GM21447 (cell line): ENCODE measurements around the gene PTPRR.

ENCODE experiments used
- ATAC-seq: cut with Tn5 transposase; IDR thresholded peaks from one replicate; pipeline ENCODE4 v1.9.1; 2021; ENCODE audit not compliant: unreplicated experiment

PTPRR gene

DNA sequence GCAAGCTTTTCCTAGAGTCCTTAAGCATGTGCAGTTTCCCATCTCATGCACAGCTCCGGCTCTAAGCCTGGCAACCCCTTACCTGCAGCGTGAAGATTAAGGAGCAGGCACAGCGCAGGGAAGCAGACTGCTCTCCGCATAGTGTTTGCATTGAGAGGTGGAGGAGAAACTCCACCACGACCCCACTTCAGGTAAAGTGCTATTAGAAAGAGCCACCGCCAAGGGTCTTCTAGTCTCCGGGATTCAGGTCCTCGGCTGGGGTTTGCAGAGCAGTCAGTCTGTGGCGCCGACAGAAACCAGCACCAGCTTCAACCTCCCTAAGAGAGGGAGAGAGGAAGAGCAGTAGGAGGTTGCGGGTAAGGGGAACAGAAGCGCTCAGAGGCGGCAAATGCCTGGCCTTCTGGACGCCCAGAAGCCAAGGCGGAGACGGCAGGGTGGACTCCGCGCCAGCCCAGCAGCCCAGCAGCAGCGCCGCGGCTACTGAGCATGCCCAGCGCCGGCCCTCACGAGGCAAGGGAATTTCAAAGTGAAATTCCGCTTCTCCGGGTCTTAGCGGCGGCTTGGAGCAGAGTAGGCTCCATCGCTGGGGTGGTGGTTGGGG is at the start of gene PTPRR:
PTPRR (minus strand) TSS at position 488 of the 601 bp plus-strand sequence; CDS start at position 140, 348 bp downstream.
- no peak for ATAC-seq

GRCh38 chr12:70966996-70967790 is 46.7 kb upstream of the PTPRR start:
- no peak for ATAC-seq

DNA sequence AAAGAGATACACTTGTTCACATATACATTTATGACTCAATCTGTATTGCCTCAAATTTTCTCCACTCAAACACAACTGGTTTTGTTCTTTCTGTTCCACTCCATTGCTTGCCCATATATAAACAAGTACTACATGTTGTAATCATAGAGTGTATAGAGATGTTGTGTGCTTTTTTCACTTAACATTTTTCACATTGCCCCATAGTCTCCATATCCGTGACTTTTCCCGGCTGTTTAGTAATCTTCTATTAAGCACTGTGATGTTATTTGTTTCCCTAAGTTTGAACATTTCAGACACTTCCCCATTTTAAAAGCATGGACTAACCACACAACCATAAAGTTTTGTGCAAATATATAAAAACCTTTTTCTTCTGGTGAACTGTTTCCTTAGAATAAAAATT is 45.5 kb upstream of the PTPRR start:
- ATAC-seq = no peak

DNA sequence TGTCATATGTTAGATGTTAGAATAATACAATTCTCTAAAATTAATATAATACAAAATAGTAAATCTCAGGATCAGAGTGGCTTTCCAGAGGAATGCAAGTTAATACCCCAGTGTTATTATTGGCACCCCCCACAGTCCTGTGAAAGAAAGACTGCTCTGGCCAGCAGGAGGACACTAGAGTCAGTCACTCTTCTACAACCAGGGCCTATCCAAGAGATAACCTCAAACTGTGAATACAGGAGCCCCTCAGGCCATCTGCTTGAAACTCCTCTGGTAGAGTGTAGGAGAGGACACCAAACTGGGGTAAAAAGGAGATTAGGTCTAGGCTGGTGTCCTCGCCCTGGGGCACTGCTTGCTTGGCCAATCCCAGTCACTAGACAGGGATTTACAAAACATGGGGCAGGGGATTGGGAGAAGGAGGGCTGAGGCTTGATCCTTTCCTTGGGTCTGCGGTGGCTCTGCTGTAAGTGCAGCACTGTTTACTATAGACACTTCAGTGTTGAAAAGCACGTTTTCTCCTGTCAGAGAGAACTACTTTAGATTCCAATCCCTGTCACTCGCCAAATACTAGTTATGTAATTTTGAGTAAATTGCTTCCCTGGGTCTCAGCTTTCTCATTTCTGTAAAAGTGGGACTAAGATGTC is 44.5 kb upstream of the PTPRR start:
- ATAC-seq = no peak

- no peak for ATAC-seq
Observed at GRCh38 chr12:70963081-70963660, 42.6 kb upstream of the PTPRR start.

- ATAC-seq = no peak
Observed at GRCh38 chr12:70962226-70962794, 41.8 kb upstream of the PTPRR start.

DNA sequence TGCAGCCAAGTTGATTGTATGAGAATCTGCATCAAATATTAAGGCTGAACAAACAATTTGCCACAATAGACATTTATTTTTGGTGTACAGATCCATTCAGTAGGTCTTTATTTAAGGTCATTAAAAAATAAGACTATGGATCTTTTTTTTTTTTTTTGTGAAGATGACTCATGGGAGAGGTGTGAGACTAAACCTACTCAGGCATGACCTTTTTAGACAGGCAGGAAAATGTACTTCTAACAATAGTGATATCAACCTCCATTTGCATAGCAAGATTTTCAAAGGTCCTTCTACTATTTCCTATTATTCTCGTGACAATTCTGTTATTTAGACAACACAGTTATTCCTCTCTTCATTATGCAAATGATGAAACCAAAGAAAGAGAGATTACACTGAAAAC is 39.9 kb upstream of the PTPRR start:
- no peak for ATAC-seq

DNA sequence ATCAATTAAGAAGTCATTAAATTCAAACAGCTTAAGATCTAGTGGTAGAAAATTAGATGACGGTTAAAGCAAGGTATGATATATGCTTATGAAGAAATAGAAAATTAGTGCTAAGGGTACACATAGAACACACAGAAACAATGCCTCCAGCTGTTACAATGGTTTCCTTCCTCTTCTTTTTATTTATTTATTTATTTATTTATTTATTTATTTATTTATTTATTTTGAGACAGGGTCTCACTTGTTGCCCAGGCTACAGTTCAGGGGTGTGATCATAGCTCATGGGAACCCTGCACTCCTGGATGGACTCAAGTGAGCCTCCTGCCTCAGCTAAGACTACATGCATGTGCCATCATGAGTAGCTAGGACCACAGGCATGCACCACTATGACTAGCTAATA is 34.9 kb upstream of the PTPRR start:
- no peak for ATAC-seq

DNA sequence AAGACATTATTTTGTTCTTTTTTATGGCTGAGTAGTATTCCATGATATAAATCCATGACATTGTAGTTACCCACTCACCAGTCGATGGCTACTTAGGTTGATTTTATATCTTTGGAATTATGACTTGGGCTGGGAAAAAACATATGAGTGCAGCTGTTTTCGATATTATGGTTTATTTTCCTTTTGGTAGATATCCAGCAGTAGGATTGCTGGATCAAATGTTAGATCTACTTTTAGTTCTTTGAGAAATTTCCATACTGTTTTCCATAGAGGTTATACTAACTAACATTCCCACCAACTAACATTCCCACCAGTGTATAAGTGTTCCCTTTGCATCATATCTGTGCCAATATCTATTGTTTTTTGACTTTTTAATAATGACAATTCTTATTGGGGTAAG is 29.9 kb upstream of the PTPRR start:
- ATAC-seq = no peak

- no peak for ATAC-seq
Observed at GRCh38 chr12:70948976-70949336, 28.4 kb upstream of the PTPRR start.

DNA sequence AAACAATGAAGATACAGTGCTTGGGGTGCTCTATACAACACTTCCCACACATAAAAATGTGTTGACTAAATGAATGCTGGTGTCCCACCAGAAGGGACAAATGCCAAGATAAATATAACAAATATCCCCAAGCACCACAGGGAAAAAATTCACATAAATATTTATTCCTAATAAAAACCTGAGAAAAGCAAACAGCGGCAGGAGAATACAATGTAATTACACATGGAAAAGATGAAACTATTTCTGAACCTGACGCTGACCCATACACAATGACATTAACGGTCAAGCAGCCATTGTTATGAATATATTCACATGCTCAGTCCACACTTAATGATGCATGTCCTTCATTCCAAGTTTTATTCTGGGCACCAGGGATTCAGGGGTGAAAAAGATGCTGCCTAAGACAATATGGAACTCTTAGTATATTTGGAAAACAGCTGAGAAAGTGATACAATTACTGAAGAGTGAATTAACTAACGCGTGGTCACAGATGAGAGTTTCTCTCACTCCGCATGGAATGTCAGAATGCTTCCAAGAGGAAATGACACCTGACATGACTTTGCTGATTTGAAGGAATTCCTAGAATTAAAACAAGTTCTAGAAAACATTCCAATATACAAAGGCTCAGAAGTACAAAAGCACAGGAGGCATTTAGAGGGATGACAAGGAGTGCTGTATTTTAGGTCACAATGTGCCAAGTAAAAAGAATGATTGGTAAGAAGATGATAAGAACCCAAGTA is 27.9 kb upstream of the PTPRR start:
- ATAC-seq = no peak

DNA sequence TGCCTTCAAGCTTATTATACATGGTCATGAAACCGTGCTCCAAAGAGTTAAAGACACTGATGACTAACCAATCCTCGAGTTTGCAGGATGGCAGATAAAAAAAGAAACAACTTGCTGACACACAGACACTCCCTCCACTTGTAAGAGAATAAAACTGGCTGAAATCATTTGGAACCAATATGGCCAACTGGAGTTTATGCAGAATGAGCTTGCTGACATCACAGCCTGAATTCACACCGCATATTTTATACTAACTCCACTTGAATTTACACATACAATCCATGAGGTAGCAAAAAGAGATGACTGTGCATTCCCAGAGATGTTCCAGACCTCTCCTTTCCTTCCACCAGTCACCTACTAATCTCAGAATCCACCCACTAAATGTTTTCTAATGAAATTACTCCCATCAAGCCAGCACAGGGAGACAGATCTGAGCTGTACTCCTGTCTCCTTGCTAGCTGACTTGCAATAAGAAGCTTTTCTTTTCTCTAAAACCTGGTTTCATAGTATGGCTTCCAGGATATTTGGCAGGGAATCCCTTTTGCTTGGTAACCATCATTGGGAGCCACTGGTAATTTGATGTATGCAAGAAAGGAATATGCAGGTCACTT is 15.8 kb upstream of the PTPRR start:
- ATAC-seq = no peak

GRCh38 chr12:70933133-70933532 is 12.6 kb upstream of the PTPRR start:
- no peak for ATAC-seq

DNA sequence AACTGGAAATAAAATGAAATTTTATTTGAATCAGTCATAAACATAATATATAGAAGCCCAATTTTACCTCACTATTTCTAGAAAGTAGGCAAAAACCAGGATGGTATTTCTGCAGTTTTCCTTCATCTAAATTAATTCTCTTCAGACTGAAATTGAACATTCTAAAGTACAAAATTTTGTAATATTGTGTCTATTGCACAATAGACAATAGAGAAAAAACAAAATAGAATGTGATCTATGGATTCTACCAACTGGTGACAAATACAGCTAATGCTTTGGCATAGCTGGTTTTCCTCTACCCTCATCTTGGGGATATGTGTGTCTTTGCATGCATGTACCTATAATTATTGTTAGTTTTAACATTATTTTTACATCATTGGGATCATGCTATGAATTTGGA is 8.5 kb upstream of the PTPRR start:
- no peak for ATAC-seq

DNA sequence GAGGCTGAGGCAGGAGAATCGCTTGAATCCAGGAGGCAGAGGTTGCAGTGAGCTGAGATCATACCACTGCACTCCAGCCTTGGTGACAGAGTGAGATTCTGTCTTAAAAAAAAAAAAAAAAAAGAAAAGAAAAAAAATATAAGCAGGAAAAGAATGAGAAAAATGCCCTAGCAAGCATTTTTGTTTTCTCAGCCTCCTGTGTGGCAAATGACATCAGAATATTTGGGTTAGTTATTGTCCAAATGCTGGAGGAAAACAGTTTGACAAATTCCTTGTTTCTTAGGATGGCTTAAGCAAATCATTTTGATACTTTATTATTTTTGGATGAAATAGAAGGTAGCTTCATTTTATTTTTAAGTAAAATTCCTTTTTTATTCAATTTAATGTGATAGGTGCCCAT is 7.5 kb upstream of the PTPRR start:
- no peak for ATAC-seq

- ATAC-seq = no peak
Observed at GRCh38 chr12:70927356-70927755, 6.8 kb upstream of the PTPRR start.

DNA sequence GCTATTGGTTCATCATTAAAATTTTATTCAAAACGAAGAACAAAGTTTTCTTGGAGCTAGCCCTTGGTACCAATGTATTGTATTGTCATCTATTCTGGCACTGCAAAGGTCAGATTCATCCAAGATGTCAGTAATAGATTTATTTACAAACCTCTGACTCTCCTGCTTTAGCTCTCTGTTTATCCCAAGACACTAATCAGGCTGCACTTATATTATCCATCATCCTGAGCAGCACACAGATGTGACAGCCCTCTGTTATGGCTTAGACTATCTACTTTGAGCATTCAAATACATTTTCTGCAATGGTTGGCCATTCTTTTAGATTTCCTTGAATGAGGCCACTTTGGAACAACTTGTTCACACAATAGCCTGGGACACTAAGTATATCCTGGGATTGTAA is 5.0 kb upstream of the PTPRR start:
- no peak for ATAC-seq

GRCh38 chr12:70920891-70921290 is 353 bp upstream of the PTPRR start:
- ATAC-seq = no peak

GRCh38 chr12:70919597-70920035 is 922 bp downstream of the PTPRR start:
- ATAC-seq = no peak

GRCh38 chr12:70919176-70919575 is 1.4 kb downstream of the PTPRR start:
- no peak for ATAC-seq
